ENCODE data around the gene SUMO1. TPM values are rescaled to one million over a fixed set of nuclear protein-coding genes. Genes with fewer than 3 reads are reported as not detected.

Gene SUMO1
- total and polyA plus RNA-seq, 2 of the 8 experiments (the other 6 are each of a cell fraction or from before 2014, with no cell fraction given) = 108 to 238 TPM

- TF ChIP-seq, protein P1, sequence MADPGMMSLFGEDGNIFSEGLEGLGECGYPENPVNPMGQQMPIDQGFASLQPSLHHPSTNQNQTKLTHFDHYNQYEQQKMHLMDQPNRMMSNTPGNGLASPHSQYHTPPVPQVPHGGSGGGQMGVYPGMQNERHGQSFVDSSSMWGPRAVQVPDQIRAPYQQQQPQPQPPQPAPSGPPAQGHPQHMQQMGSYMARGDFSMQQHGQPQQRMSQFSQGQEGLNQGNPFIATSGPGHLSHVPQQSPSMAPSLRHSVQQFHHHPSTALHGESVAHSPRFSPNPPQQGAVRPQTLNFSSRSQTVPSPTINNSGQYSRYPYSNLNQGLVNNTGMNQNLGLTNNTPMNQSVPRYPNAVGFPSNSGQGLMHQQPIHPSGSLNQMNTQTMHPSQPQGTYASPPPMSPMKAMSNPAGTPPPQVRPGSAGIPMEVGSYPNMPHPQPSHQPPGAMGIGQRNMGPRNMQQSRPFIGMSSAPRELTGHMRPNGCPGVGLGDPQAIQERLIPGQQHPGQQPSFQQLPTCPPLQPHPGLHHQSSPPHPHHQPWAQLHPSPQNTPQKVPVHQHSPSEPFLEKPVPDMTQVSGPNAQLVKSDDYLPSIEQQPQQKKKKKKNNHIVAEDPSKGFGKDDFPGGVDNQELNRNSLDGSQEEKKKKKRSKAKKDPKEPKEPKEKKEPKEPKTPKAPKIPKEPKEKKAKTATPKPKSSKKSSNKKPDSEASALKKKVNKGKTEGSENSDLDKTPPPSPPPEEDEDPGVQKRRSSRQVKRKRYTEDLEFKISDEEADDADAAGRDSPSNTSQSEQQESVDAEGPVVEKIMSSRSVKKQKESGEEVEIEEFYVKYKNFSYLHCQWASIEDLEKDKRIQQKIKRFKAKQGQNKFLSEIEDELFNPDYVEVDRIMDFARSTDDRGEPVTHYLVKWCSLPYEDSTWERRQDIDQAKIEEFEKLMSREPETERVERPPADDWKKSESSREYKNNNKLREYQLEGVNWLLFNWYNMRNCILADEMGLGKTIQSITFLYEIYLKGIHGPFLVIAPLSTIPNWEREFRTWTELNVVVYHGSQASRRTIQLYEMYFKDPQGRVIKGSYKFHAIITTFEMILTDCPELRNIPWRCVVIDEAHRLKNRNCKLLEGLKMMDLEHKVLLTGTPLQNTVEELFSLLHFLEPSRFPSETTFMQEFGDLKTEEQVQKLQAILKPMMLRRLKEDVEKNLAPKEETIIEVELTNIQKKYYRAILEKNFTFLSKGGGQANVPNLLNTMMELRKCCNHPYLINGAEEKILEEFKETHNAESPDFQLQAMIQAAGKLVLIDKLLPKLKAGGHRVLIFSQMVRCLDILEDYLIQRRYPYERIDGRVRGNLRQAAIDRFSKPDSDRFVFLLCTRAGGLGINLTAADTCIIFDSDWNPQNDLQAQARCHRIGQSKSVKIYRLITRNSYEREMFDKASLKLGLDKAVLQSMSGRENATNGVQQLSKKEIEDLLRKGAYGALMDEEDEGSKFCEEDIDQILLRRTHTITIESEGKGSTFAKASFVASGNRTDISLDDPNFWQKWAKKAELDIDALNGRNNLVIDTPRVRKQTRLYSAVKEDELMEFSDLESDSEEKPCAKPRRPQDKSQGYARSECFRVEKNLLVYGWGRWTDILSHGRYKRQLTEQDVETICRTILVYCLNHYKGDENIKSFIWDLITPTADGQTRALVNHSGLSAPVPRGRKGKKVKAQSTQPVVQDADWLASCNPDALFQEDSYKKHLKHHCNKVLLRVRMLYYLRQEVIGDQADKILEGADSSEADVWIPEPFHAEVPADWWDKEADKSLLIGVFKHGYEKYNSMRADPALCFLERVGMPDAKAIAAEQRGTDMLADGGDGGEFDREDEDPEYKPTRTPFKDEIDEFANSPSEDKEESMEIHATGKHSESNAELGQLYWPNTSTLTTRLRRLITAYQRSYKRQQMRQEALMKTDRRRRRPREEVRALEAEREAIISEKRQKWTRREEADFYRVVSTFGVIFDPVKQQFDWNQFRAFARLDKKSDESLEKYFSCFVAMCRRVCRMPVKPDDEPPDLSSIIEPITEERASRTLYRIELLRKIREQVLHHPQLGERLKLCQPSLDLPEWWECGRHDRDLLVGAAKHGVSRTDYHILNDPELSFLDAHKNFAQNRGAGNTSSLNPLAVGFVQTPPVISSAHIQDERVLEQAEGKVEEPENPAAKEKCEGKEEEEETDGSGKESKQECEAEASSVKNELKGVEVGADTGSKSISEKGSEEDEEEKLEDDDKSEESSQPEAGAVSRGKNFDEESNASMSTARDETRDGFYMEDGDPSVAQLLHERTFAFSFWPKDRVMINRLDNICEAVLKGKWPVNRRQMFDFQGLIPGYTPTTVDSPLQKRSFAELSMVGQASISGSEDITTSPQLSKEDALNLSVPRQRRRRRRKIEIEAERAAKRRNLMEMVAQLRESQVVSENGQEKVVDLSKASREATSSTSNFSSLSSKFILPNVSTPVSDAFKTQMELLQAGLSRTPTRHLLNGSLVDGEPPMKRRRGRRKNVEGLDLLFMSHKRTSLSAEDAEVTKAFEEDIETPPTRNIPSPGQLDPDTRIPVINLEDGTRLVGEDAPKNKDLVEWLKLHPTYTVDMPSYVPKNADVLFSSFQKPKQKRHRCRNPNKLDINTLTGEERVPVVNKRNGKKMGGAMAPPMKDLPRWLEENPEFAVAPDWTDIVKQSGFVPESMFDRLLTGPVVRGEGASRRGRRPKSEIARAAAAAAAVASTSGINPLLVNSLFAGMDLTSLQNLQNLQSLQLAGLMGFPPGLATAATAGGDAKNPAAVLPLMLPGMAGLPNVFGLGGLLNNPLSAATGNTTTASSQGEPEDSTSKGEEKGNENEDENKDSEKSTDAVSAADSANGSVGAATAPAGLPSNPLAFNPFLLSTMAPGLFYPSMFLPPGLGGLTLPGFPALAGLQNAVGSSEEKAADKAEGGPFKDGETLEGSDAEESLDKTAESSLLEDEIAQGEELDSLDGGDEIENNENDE (IDR thresholded peaks at IDR 0.05; ENCODE audit: insufficient replicate concordance, low read length) = no peak
- TF ChIP-seq POLR2A (IDR thresholded peaks at IDR 0.05; ENCODE audit: control extremely low read depth in 1 of 2, low read depth in 2 of 2, low read length in 2 of 2) = peak in 1 of 2 experiments; percentile 20; a peak in 2 of 3 replicates
These were observed 39.8 kb upstream of the SUMO1 start (continued) for GRCh38 chr2:202278036-202278760.
